Ovary (tissue), 3 donors: ENCODE results near the gene KIR2DL1.
"Not testable (repeated sequence)": the region's sequence is repeated elsewhere in the genome, so short reads cannot be mapped to it uniquely, and the experiment has no call there.

Source experiments
- CTCF ChIP-seq, 3 donors: fragments of 450-650 bp in 2 of 3; fragments of 200-600 bp in 1 of 3; IDR thresholded peaks; one replicate each; pipeline versions ENCODE4 v1.5.1 to v1.8.0; 2016 to 2022; ENCODE audit warnings: antibody characterized with exemption in 3 of 3, mild to moderate bottlenecking in 1 of 3
- EP300 ChIP-seq: sonication (generic); formaldehyde crosslinking; IDR thresholded peaks from one replicate; pipeline ENCODE4 v1.6.1; 2017; ENCODE audit warnings: antibody characterized with exemption
- POLR2A ChIP-seq: fragments of 450-650 bp; IDR thresholded peaks from one replicate; pipeline ENCODE4 v1.6.1; 2017; ENCODE audit warnings: antibody characterized with exemption, mild to moderate bottlenecking, moderate library complexity
- donor health status: DM: no; HTN: no; CAD: no.

GRCh38 chr19:54750276-54750675, 19.3 kb upstream of the KIR2DL1 start:
- TF ChIP-seq POLR2A; CTCF (IDR thresholded peaks at IDR 0.05); EP300: not testable (repeated sequence)
